IMR-90 (cell line): ENCODE results near the gene WDTC1. TPM values are rescaled to one million over a fixed set of nuclear protein-coding genes. Genes with fewer than 3 reads are reported as not detected.

Experiments
- ATAC-seq: fragments of 200-7000 bp; cut with Tn5 transposase; 2 replicates; pipeline ENCODE4 v1.9.1; 2020; ENCODE audit warnings: low read depth, mild to moderate bottlenecking, moderate library complexity
- BruUV-seq: library from RNA; stranded (reverse); fragments of 400-500 nt; replicated peaks from 2 replicates; lab custom pipeline; 2021; lab: Mats Ljungman, UMichigan
- CTCF ChIA-PET: fragments of 300-600 bp; formaldehyde crosslinking; extraction: SDS; loops from one replicate; lab custom pipeline; 2021; ENCODE audit warnings: antibody characterized with exemption; lab: Yijun Ruan, JAX
- POLR2A ChIA-PET: fragments of 300-600 bp; sonication (Branson Sonifier 250); formaldehyde crosslinking; loops from one replicate; lab custom pipeline; 2022; ENCODE audit warnings: antibody characterized with exemption; ENCODE audit not compliant: unreplicated experiment; lab: Charles Lee
- DNase-seq: peaks from one replicate; pipeline ENCODE4 v3.0.0; 2013
- H2AFZ ChIP-seq: replicated peaks from 2 replicates; pipeline ENCODE3; 2013; ENCODE audit warnings: low read length, mild to moderate bottlenecking; ENCODE audit not compliant: poor library complexity
- H2AK5ac ChIP-seq: 2 replicates; pipeline ENCODE4 v1.6.1; 2013; ENCODE audit warnings: low read depth, low read length, inconsistent platforms
- H2AK9ac ChIP-seq: replicated peaks from 2 replicates; pipeline ENCODE3; 2013; ENCODE audit warnings: mild to moderate bottlenecking, low read depth, low read length, moderate library complexity; ENCODE audit not compliant: poor library complexity
- H2BK120ac ChIP-seq: 2 replicates; pipeline ENCODE4 v1.6.1; 2013; ENCODE audit warnings: low read depth, low read length, inconsistent platforms
- H2BK15ac ChIP-seq: 3 replicates; pipeline ENCODE4 v1.6.1; 2013; ENCODE audit warnings: low read depth, low read length, inconsistent platforms
- H2BK20ac ChIP-seq: 2 replicates; pipeline ENCODE4 v1.6.1; 2013; ENCODE audit warnings: low read depth, mild to moderate bottlenecking, inconsistent platforms, low read length, moderate library complexity
- H2BK5ac ChIP-seq: 2 replicates; pipeline ENCODE4 v1.6.1; 2013; ENCODE audit warnings: mild to moderate bottlenecking, low read depth, low read length, inconsistent platforms; ENCODE audit not compliant: poor library complexity, severe bottlenecking
- H3K14ac ChIP-seq: replicated peaks from 2 replicates; pipeline ENCODE4 v1.6.1; 2013; ENCODE audit warnings: low read depth, low read length, inconsistent platforms
- H3K18ac ChIP-seq: 2 replicates; pipeline ENCODE4 v1.6.1; 2013; ENCODE audit warnings: low read depth, low read length, control low read depth
- H3K23ac ChIP-seq: 2 replicates; pipeline ENCODE4 v1.6.1; 2013; ENCODE audit warnings: low read depth, low read length, inconsistent platforms
- H3K27ac ChIP-seq: 2 replicates; pipeline ENCODE4 v1.5.1; 2013; ENCODE audit warnings: mild to moderate bottlenecking, control low read depth, low read length; ENCODE audit not compliant: insufficient read depth
- H3K27me3 ChIP-seq: 2 replicates; pipeline ENCODE4 v1.6.1; 2013; ENCODE audit warnings: low read length; ENCODE audit not compliant: control insufficient read depth, insufficient read depth
- H3K36me3 ChIP-seq: 2 replicates; pipeline ENCODE4 v1.6.1; 2013; ENCODE audit warnings: low read length, mixed read lengths; ENCODE audit not compliant: control insufficient read depth, insufficient read depth
- H3K4ac ChIP-seq: 2 replicates; pipeline ENCODE4 v1.6.1; 2013; ENCODE audit warnings: low read depth, low read length, inconsistent platforms
- H3K4me1 ChIP-seq: 2 replicates; pipeline ENCODE4 v1.6.1; 2013; ENCODE audit warnings: low read length, mixed read lengths; ENCODE audit not compliant: control insufficient read depth, insufficient read depth
- H3K4me2 ChIP-seq: 2 replicates; pipeline ENCODE4 v1.6.1; 2013; ENCODE audit warnings: low read depth, mild to moderate bottlenecking, control low read depth, low read length, moderate library complexity
- H3K4me3 ChIP-seq: 2 replicates; pipeline ENCODE4 v1.5.1; 2013; ENCODE audit warnings: low read depth, mild to moderate bottlenecking, control low read depth, low read length, moderate library complexity; ENCODE audit not compliant: insufficient read depth
- H3K56ac ChIP-seq: 2 replicates; pipeline ENCODE4 v1.6.1; 2013; ENCODE audit warnings: low read length, inconsistent platforms; ENCODE audit not compliant: insufficient read depth; ENCODE audit errors: extremely low read depth
- H3K79me1 ChIP-seq, 2 experiments: 2 replicates each; pipeline ENCODE4 v1.6.1; 2013; ENCODE audit warnings: low read length in 2 of 2, inconsistent platforms in 1 of 2, low read depth in 1 of 2
- H3K9ac ChIP-seq: 2 replicates; pipeline ENCODE4 v1.6.1; 2013; ENCODE audit warnings: low read depth, low read length, control low read depth
- H3K9me1 ChIP-seq: 2 replicates; pipeline ENCODE4 v1.6.1; 2013; ENCODE audit warnings: low read length, inconsistent platforms; ENCODE audit not compliant: insufficient read depth
- H3K9me3 ChIP-seq: 2 replicates; pipeline ENCODE4 v1.6.1; 2013; ENCODE audit warnings: low read length; ENCODE audit not compliant: control insufficient read depth, insufficient read depth
- H4K20me1 ChIP-seq: 2 replicates; pipeline ENCODE4 v1.6.1; 2013; ENCODE audit warnings: low read length, inconsistent platforms; ENCODE audit not compliant: insufficient read depth
- H4K5ac ChIP-seq: 2 replicates; pipeline ENCODE4 v1.6.1; 2013; ENCODE audit warnings: mild to moderate bottlenecking, low read depth, low read length, control low read depth
- H4K8ac ChIP-seq, 2 experiments: 2 replicates each; pipeline ENCODE4 v1.6.1; 2013; ENCODE audit warnings: low read depth in 2 of 2, low read length in 2 of 2, control low read depth in 1 of 2, inconsistent platforms in 1 of 2
- H4K91ac ChIP-seq: 2 replicates; pipeline ENCODE4 v1.6.1; 2013; ENCODE audit warnings: low read depth, low read length, inconsistent platforms; ENCODE audit not compliant: insufficient read depth
- BHLHE40 ChIP-seq: fragments of 150-350 bp; IDR thresholded peaks from 2 replicates; pipeline ENCODE4 v1.6.1; 2016; ENCODE audit warnings: mild to moderate bottlenecking, low read depth, low read length
- CEBPB ChIP-seq: IDR thresholded peaks from 2 replicates; pipeline ENCODE4 v1.6.1; 2012; ENCODE audit warnings: low read depth, low read length, improper control_type of control experiment
- FOS ChIP-seq: fragments of 150-350 bp; IDR thresholded peaks from 2 replicates; pipeline ENCODE4 v1.6.1; 2016; ENCODE audit warnings: low read depth, low read length
- MAFK ChIP-seq: IDR thresholded peaks from 2 replicates; pipeline ENCODE4 v1.6.1; 2012; ENCODE audit warnings: low read depth, low read length, improper control_type of control experiment
- MAZ ChIP-seq: IDR thresholded peaks from 2 replicates; pipeline ENCODE4 v1.6.1; 2012; ENCODE audit warnings: low read depth, mild to moderate bottlenecking, low read length, improper control_type of control experiment, moderate library complexity, borderline replicate concordance
- MXI1 ChIP-seq: IDR thresholded peaks from 2 replicates; pipeline ENCODE4 v1.6.1; 2012; ENCODE audit warnings: low read depth, mild to moderate bottlenecking, low read length, moderate library complexity, borderline replicate concordance
- NFE2L2 ChIP-seq: fragments of 150-350 bp; IDR thresholded peaks from 2 replicates; pipeline ENCODE4 v1.6.1; 2016; ENCODE audit warnings: low read depth, mild to moderate bottlenecking, low read length
- RAD21 ChIP-seq: IDR thresholded peaks from 2 replicates; pipeline ENCODE4 v1.6.1; 2012; ENCODE audit warnings: low read length, improper control_type of control experiment
- RCOR1 ChIP-seq: IDR thresholded peaks from 2 replicates; pipeline ENCODE4 v1.6.1; 2012; ENCODE audit warnings: mild to moderate bottlenecking, low read length, improper control_type of control experiment; ENCODE audit not compliant: insufficient replicate concordance
- SMC3 ChIP-seq: fragments of 150-350 bp; IDR thresholded peaks from 2 replicates; pipeline ENCODE4 v1.6.1; 2016; ENCODE audit warnings: low read depth, mild to moderate bottlenecking, antibody characterized with exemption, low read length, moderate library complexity
- WGBS, 2 experiments: methylation state at CpG; one replicate each; pipeline versions ENCODE4 v1.1.5 to v1.1.7; 2013; ENCODE audit warnings: missing lambda C conversion rate in 2 of 2; ENCODE audit not compliant: insufficient read length in 1 of 2; ENCODE audit errors: extremely low coverage in 2 of 2; 5-methylcytosine and 5-hydroxymethylcytosine counted together
- dilution Hi-C: fragments of 300-500 bp; cut with HindIII; formaldehyde crosslinking; loops from one replicate; pipeline ENCODE4 v1.14.3; 2018; ENCODE audit warnings: low sequenced_read_pairs; ENCODE audit not compliant: unreplicated experiment
- in situ Hi-C: fragments of 300-500 bp; cut with MboI; formaldehyde crosslinking; loops from 3 replicates; pipeline ENCODE4 v1.14.3; 2019; ENCODE audit warnings: low sequenced_read_pairs, inconsistent platforms, mixed read lengths
- intact Hi-C: fragments of 100-400 bp; cut with micrococcal nuclease; formaldehyde crosslinking; loops from 2 replicates; pipeline ENCODE4 v1.10.0; 2022
- polyA plus RNA-seq, 3 experiments: library from polyadenylated mRNA; depleted of rRNA; stranded (reverse); fragments of >200 nt; gene quantifications; 2 replicates each; pipeline ENCODE4 v1.2.3, GENCODE V29; 2012; ENCODE audit warnings: low replicate concordance in 1 of 3
- total RNA-seq: library from RNA; depleted of rRNA; stranded (reverse); fragments of >200 nt; gene quantifications from 2 replicates; pipeline ENCODE4 v1.2.3, GENCODE V29; 2012
- TF ChIP-seq, protein P1 (sequence below): conservative IDR thresholded peaks from 2 replicates; pipeline ENCODE4 v1.5.1; 2012; ENCODE audit warnings: mild to moderate bottlenecking, low read depth, low read length, improper control_type of control experiment
- TF ChIP-seq, protein P2 (sequence below): fragments of 150-350 bp; IDR thresholded peaks from 2 replicates; pipeline ENCODE4 v1.6.1; 2017; ENCODE audit warnings: mild to moderate bottlenecking, antibody characterized with exemption, low read length, low read depth
- TF ChIP-seq, protein P3 (sequence below): fragments of 150-350 bp; IDR thresholded peaks from 2 replicates; pipeline ENCODE4 v1.6.1; 2016; ENCODE audit warnings: low read depth, mild to moderate bottlenecking, low read length, moderate library complexity, borderline replicate concordance

The WDTC1 gene
- total and polyA plus RNA-seq, 2 of the 4 experiments (the other 2 are of a cell fraction), result 9.9 to 15.2 TPM

DNA sequence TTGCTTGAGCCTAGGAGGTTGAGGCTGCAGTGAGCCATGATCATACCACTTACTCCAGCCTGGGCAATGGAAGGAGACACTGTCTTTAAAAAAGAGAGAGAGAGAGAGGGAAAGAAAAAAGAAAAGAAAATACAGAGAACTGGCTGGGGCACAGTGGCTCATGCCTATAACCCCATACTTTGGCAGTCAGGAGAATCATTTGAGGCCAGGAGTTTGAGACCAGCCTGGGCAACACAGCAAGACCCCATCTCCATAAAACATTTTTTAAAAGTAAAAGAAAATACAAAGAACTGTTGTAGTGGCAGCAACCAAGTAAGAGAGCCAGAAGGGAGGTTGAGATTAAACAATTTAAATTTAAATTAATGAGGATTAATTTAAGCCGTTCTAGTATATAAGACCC is 39.8 kb downstream of the WDTC1 start:
- H3K23ac ChIP-seq, result no peak overlapping the region
- no peak overlapping the region for H2AK5ac ChIP-seq
- in situ Hi-C loops, result no loop called here
- H4K91ac ChIP-seq, result no peak overlapping the region
- no peak overlapping the region for H3K4ac ChIP-seq
- no peaks in the 10 kb centered on the region for H3K4me1 ChIP-seq
- H3K9me1 ChIP-seq, result no peaks in the 10 kb centered on the region
- no peak for ATAC-seq
- H4K8ac ChIP-seq, result no peak overlapping the region
- dilution Hi-C loops, result no loop called here
- H3K18ac ChIP-seq, result no peak overlapping the region
- no peak overlapping the region for H2AFZ ChIP-seq
- DNase-seq, result no peak
- CTCF ChIA-PET, result interaction anchor here (1.0 kb wide), 1 partner anchor 9 kb away, joined by 3 read pairs; no protein-coding TSS in a partner anchor
- no peak overlapping the region for H4K5ac ChIP-seq
- no peak for TF ChIP-seq MAFK
- no peak for TF ChIP-seq RCOR1
- TF ChIP-seq FOS, result no peak
- TF ChIP-seq, protein P1, sequence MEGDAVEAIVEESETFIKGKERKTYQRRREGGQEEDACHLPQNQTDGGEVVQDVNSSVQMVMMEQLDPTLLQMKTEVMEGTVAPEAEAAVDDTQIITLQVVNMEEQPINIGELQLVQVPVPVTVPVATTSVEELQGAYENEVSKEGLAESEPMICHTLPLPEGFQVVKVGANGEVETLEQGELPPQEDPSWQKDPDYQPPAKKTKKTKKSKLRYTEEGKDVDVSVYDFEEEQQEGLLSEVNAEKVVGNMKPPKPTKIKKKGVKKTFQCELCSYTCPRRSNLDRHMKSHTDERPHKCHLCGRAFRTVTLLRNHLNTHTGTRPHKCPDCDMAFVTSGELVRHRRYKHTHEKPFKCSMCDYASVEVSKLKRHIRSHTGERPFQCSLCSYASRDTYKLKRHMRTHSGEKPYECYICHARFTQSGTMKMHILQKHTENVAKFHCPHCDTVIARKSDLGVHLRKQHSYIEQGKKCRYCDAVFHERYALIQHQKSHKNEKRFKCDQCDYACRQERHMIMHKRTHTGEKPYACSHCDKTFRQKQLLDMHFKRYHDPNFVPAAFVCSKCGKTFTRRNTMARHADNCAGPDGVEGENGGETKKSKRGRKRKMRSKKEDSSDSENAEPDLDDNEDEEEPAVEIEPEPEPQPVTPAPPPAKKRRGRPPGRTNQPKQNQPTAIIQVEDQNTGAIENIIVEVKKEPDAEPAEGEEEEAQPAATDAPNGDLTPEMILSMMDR, result no peak
- no peak for TF ChIP-seq MAZ
- no peak for TF ChIP-seq MXI1
- TF ChIP-seq CEBPB, result no peak
- TF ChIP-seq, protein P2, sequence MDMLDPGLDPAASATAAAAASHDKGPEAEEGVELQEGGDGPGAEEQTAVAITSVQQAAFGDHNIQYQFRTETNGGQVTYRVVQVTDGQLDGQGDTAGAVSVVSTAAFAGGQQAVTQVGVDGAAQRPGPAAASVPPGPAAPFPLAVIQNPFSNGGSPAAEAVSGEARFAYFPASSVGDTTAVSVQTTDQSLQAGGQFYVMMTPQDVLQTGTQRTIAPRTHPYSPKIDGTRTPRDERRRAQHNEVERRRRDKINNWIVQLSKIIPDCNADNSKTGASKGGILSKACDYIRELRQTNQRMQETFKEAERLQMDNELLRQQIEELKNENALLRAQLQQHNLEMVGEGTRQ, result no peak
- TF ChIP-seq BHLHE40, result no peak
- TF ChIP-seq RAD21, result no peak
- TF ChIP-seq SMC3, result no peak
- TF ChIP-seq NFE2L2, result no peak
- TF ChIP-seq, protein P3, sequence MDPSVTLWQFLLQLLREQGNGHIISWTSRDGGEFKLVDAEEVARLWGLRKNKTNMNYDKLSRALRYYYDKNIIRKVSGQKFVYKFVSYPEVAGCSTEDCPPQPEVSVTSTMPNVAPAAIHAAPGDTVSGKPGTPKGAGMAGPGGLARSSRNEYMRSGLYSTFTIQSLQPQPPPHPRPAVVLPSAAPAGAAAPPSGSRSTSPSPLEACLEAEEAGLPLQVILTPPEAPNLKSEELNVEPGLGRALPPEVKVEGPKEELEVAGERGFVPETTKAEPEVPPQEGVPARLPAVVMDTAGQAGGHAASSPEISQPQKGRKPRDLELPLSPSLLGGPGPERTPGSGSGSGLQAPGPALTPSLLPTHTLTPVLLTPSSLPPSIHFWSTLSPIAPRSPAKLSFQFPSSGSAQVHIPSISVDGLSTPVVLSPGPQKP, result no peak
- WGBS, 2 experiments, result no CpG with 5 or more reads among the region's 1 CpG
- no peak overlapping the region for H2AK9ac ChIP-seq
- no peak overlapping the region for H3K14ac ChIP-seq
- no peak overlapping the region for H3K4me2 ChIP-seq
- no peak overlapping the region for H3K4me3 ChIP-seq
- H3K36me3 ChIP-seq, result no peaks in the 10 kb centered on the region
- no peaks in the 10 kb centered on the region for H3K27me3 ChIP-seq
- no peak overlapping the region for H2BK5ac ChIP-seq
- no peak overlapping the region for H3K56ac ChIP-seq
- no peak overlapping the region for H3K27ac ChIP-seq
- no peaks in the 10 kb centered on the region for H3K9me3 ChIP-seq
- H4K20me1 ChIP-seq, result no peaks in the 10 kb centered on the region
- no peak overlapping the region for H2BK20ac ChIP-seq
- H2BK15ac ChIP-seq, result no peak overlapping the region
- intact Hi-C loops, result no loop called here
- no peak overlapping the region for H2BK120ac ChIP-seq
- POLR2A ChIA-PET, result no interaction called here
- no peaks in the 10 kb centered on the region for H3K79me1 ChIP-seq
- no peak overlapping the region for H3K9ac ChIP-seq
- no TSS peak for BruUV-seq
